Testis (tissue), 2 donors: ENCODE results near the gene STK24.

Experiments used
- CTCF ChIP-seq, 3 experiments: fragments of 450-650 bp in 2 of 3; fragments of 200-600 bp in 1 of 3; sonication (generic) in 1 of 3; IDR thresholded peaks; one replicate each; pipeline ENCODE4 v1.5.1; 2016 to 2019; ENCODE audit warnings: antibody characterized with exemption in 3 of 3, mild to moderate bottlenecking in 2 of 3, moderate library complexity in 1 of 3
- POLR2A ChIP-seq: fragments of 450-650 bp; IDR thresholded peaks from one replicate; pipeline ENCODE4 v1.6.1; 2017; ENCODE audit warnings: antibody characterized with exemption, mild to moderate bottlenecking, moderate library complexity

GRCh38 chr13:98520674-98521449 is 56.0 kb downstream of the STK24 start:
- TF ChIP-seq CTCF (IDR thresholded peaks at IDR 0.05): no peak
- no peak for TF ChIP-seq POLR2A
